GM19468 (cell line): ENCODE measurements around the gene ALDH4A1.
"Not testable (repeated sequence)": the region's sequence is repeated elsewhere in the genome, so short reads cannot be mapped to it uniquely, and the experiment has no call there.

Experiments used
- ATAC-seq: cut with Tn5 transposase; IDR thresholded peaks from one replicate; pipeline ENCODE4 v1.9.1; 2021; ENCODE audit warnings: mild to moderate bottlenecking, moderate library complexity, moderate number of reproducible peaks; ENCODE audit not compliant: unreplicated experiment; ENCODE audit errors: extremely low read depth

The ALDH4A1 gene

GRCh38 chr1:18879791-18880309 lies 22.5 kb downstream of the ALDH4A1 start:
- no peak for ATAC-seq

GRCh38 chr1:18879215-18879790 lies 23.1 kb downstream of the ALDH4A1 start:
- ATAC-seq = no peak

GRCh38 chr1:18878538-18879214 lies 23.7 kb downstream of the ALDH4A1 start:
- no peak for ATAC-seq

- ATAC-seq = no peak
Observed at GRCh38 chr1:18877282-18877681, 25.1 kb downstream of the ALDH4A1 start.

- ATAC-seq = no peak
Observed at GRCh38 chr1:18876210-18876609, 26.1 kb downstream of the ALDH4A1 start.

- no peak for ATAC-seq
Observed at GRCh38 chr1:18875796-18876128, 26.6 kb downstream of the ALDH4A1 start.

- ATAC-seq = no peak
Observed at GRCh38 chr1:18875107-18875795, 27.1 kb downstream of the ALDH4A1 start.

- ATAC-seq = no peak
Observed at GRCh38 chr1:18874600-18874999, 27.8 kb downstream of the ALDH4A1 start.

GRCh38 chr1:18874036-18874435 lies 28.3 kb downstream of the ALDH4A1 start:
- no peak for ATAC-seq

- ATAC-seq = no peak
Observed at GRCh38 chr1:18872071-18872611, 30.2 kb downstream of the ALDH4A1 start.

GRCh38 chr1:18871401-18872070 lies 30.8 kb downstream of the ALDH4A1 start:
- no peak for ATAC-seq

GRCh38 chr1:18870957-18871356 lies 31.4 kb downstream of the ALDH4A1 start:
- ATAC-seq = no peak

GRCh38 chr1:18870595-18870865 lies 31.8 kb downstream of the ALDH4A1 start:
- not testable (repeated sequence) for ATAC-seq

GRCh38 chr1:18869847-18870594 lies 32.3 kb downstream of the ALDH4A1 start:
- no peak for ATAC-seq

GRCh38 chr1:18868801-18869424 lies 33.4 kb downstream of the ALDH4A1 start:
- no peak for ATAC-seq

GRCh38 chr1:18868354-18868753 lies 34.0 kb downstream of the ALDH4A1 start:
- ATAC-seq = no peak

GRCh38 chr1:18866846-18867245 lies 35.5 kb downstream of the ALDH4A1 start:
- ATAC-seq = no peak

- no peak for ATAC-seq
Observed at GRCh38 chr1:18866314-18866713, 36.0 kb downstream of the ALDH4A1 start.

GRCh38 chr1:18865176-18865575 lies 37.2 kb downstream of the ALDH4A1 start:
- ATAC-seq = no peak

GRCh38 chr1:18861590-18861989 lies 40.8 kb downstream of the ALDH4A1 start:
- no peak for ATAC-seq
